Gastroesophageal sphincter (tissue), 3 donors: Measurements from ENCODE around the gene UBE2B.

Experiments
- POLR2AphosphoS5 ChIP-seq: sonication (generic); formaldehyde crosslinking; IDR thresholded peaks from one replicate; pipeline ENCODE4 v1.6.1; 2017; ENCODE audit warnings: antibody characterized with exemption
- TF ChIP-seq, protein P1 (sequence below), 4 experiments: fragments of 200-600 bp in 2 of 4; fragments of 450-650 bp in 2 of 4; sonication (generic) in 1 of 4; IDR thresholded peaks; one replicate each; pipeline ENCODE4 v1.5.1; 2017 to 2019; ENCODE audit warnings: antibody characterized with exemption in 4 of 4, mild to moderate bottlenecking in 2 of 4, moderate library complexity in 2 of 4

- TF ChIP-seq, protein P1, sequence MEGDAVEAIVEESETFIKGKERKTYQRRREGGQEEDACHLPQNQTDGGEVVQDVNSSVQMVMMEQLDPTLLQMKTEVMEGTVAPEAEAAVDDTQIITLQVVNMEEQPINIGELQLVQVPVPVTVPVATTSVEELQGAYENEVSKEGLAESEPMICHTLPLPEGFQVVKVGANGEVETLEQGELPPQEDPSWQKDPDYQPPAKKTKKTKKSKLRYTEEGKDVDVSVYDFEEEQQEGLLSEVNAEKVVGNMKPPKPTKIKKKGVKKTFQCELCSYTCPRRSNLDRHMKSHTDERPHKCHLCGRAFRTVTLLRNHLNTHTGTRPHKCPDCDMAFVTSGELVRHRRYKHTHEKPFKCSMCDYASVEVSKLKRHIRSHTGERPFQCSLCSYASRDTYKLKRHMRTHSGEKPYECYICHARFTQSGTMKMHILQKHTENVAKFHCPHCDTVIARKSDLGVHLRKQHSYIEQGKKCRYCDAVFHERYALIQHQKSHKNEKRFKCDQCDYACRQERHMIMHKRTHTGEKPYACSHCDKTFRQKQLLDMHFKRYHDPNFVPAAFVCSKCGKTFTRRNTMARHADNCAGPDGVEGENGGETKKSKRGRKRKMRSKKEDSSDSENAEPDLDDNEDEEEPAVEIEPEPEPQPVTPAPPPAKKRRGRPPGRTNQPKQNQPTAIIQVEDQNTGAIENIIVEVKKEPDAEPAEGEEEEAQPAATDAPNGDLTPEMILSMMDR (IDR thresholded peaks at IDR 0.05) = no peak
- no peak for TF ChIP-seq POLR2AphosphoS5
These were observed 60.8 kb downstream of the UBE2B start for GRCh38 chr5:134432174-134432573.
